ENCODE results near the gene DNAH2. TPM values are rescaled to one million over a fixed set of nuclear protein-coding genes. Genes with fewer than 3 reads are reported as not detected.

The DNAH2 gene
- total and polyA plus RNA-seq, 9 donors, result 0.88 to 10.3 (median 2.5) TPM

- intact Hi-C loops (cut with DNase I), result loop anchor here in 1 of 4 donors (10.0 kb wide), 1 partner anchor 212 kb away; the partner anchor contains the start of gene SAT2
- Histone ChIP-seq H3K4me3 (peak overlapping the region; percentile 95), H3K27ac (peak overlapping the region; percentile 97 to 99), H3K4me1 (ENCODE audit: insufficient read depth) (peaks cover 18% of the 10 kb centered on the region), H3K36me3 (no peaks in the 10 kb centered on the region), H3K27me3 (no peaks in the 10 kb centered on the region), H3K9me3 (no peaks in the 10 kb centered on the region)
- DNase-seq, result peak; percentile 98 to 99 (median 99)
- TF ChIP-seq EP300 (IDR thresholded peaks at IDR 0.05), result peak; percentile 98
- peak; percentile 69 for TF ChIP-seq POLR2A (IDR thresholded peaks at IDR 0.05)
- peak in 1 of 3 donors; percentile 23 for TF ChIP-seq CTCF (IDR thresholded peaks at IDR 0.05)
- 1 to 2% (median 1%) methylated on average over 19 of the region's 19 CpGs for WGBS, 3 donors
Measured at GRCh38 chr17:7836596-7837407, 119.3 kb downstream of the DNAH2 start.

- peaks cover 18% of the 10 kb centered on the region for H3K4me1 ChIP-seq (ENCODE audit: insufficient read depth)
- peak overlapping the region; percentile 95 for H3K4me3 ChIP-seq
- H3K36me3 ChIP-seq, result no peaks in the 10 kb centered on the region
- WGBS, 3 donors, result 3 to 9% (median 5%) methylated on average over 8 of the region's 8 CpGs
- H3K9me3 ChIP-seq, result no peaks in the 10 kb centered on the region
- DNase-seq, result no peak
- no peaks in the 10 kb centered on the region for H3K27me3 ChIP-seq
- no peak for TF ChIP-seq POLR2A (IDR thresholded peaks at IDR 0.05)
- no peak for TF ChIP-seq CTCF (IDR thresholded peaks at IDR 0.05)
- TF ChIP-seq EP300 (IDR thresholded peaks at IDR 0.05), result no peak
- H3K27ac ChIP-seq, result peak overlapping the region; percentile 64 to 99
- intact Hi-C loops (cut with DNase I), result loop anchor here in 1 of 4 donors (10.0 kb wide), 1 partner anchor 213 kb away; the partner anchor contains the start of gene SAT2
Measured at GRCh38 chr17:7837408-7838088, 120.0 kb downstream of the DNAH2 start.

GRCh38 chr17:7838090-7839075, 120.8 kb downstream of the DNAH2 start:
- intact Hi-C loops (cut with DNase I), result loop anchor here in 1 of 4 donors (10.0 kb wide), 1 partner anchor 214 kb away; the partner anchor contains the start of gene SAT2

More at GRCh38 chr17:7838090-7839075, 120.8 kb downstream of the DNAH2 start:
- peaks cover 15% of the 10 kb centered on the region for H3K4me1 ChIP-seq (ENCODE audit: insufficient read depth)
- no peaks in the 10 kb centered on the region for H3K9me3 ChIP-seq
- DNase-seq, result peak; percentile 66 to 75 (median 71)
- peak overlapping the region in 1 of 2 donors; percentile 99 for H3K27ac ChIP-seq
- WGBS, 3 donors, result 12 to 18% (median 17%) methylated on average over 8 to 12 of the region's 12 CpGs
- H3K4me3 ChIP-seq, result peak overlapping the region; percentile 27
- no peaks in the 10 kb centered on the region for H3K27me3 ChIP-seq
- TF ChIP-seq EP300 (IDR thresholded peaks at IDR 0.05), result no peak
- no peak for TF ChIP-seq CTCF (IDR thresholded peaks at IDR 0.05)
- no peak for TF ChIP-seq POLR2A (IDR thresholded peaks at IDR 0.05)
- no peaks in the 10 kb centered on the region for H3K36me3 ChIP-seq
